ENCODE data around the gene OR9A2. TPM values are rescaled to one million over a fixed set of nuclear protein-coding genes. Genes with fewer than 3 reads are reported as not detected.

OR9A2 gene
- polyA plus RNA-seq, 3 donors = not detected

- H3K27me3 ChIP-seq (ENCODE audit: control insufficient read depth in 2 of 2, insufficient read depth in 2 of 2, low read length in 2 of 2) = no peaks in the 10 kb centered on the region
- H4K20me1 ChIP-seq (ENCODE audit: insufficient read depth, low read length) = no peaks in the 10 kb centered on the region
- peak within 1 kb of the TSS in 1 of 2 donors; percentile 12 for H3K4me3 Mint-ChIP-seq
- no peak within 1 kb of the TSS for H3K4me2 ChIP-seq (replicated peaks; ENCODE audit: extremely low read depth, low read length, poor library complexity, severe bottlenecking)
- no peaks in the 10 kb centered on the region for H3K79me2 ChIP-seq (ENCODE audit: insufficient read depth, low read length)
- no peaks in the 10 kb centered on the region for H3K9me3 ChIP-seq (replicated peaks in 1 of 2; ENCODE audit: control insufficient read depth in 1 of 2, insufficient read depth in 1 of 2, low read length in 2 of 2)
- peak within 1 kb of the TSS in 1 of 7 donors; percentile 31 for H3K27ac Mint-ChIP-seq
- WGBS (ENCODE audit: insufficient coverage) = 98% methylated on average over 4 of the region's 4 CpGs
- no peak within 1 kb of the TSS for H2AFZ ChIP-seq (ENCODE audit: insufficient read depth, low read depth, low read length, poor library complexity, severe bottlenecking)
- peaks cover 0 to 2% (median 0%) of the 10 kb centered on the region in 7 donors for H3K9me3 Mint-ChIP-seq
- DNase-seq = no peak
- H3K36me3 Mint-ChIP-seq = no peaks in the 10 kb centered on the region
- TF ChIP-seq, protein P1, sequence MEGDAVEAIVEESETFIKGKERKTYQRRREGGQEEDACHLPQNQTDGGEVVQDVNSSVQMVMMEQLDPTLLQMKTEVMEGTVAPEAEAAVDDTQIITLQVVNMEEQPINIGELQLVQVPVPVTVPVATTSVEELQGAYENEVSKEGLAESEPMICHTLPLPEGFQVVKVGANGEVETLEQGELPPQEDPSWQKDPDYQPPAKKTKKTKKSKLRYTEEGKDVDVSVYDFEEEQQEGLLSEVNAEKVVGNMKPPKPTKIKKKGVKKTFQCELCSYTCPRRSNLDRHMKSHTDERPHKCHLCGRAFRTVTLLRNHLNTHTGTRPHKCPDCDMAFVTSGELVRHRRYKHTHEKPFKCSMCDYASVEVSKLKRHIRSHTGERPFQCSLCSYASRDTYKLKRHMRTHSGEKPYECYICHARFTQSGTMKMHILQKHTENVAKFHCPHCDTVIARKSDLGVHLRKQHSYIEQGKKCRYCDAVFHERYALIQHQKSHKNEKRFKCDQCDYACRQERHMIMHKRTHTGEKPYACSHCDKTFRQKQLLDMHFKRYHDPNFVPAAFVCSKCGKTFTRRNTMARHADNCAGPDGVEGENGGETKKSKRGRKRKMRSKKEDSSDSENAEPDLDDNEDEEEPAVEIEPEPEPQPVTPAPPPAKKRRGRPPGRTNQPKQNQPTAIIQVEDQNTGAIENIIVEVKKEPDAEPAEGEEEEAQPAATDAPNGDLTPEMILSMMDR (IDR thresholded peaks at IDR 0.05) = no peak
- H3K4me3 ChIP-seq (replicated peaks in 1 of 3; ENCODE audit: low read depth in 2 of 3, low read length in 3 of 3) = no peak within 1 kb of the TSS
- H3K27ac ChIP-seq (ENCODE audit: low read depth in 1 of 2, low read length in 2 of 2) = no peak within 1 kb of the TSS
- H3K36me3 ChIP-seq (replicated peaks in 1 of 2; ENCODE audit: control insufficient read depth in 1 of 2, insufficient read depth in 2 of 2, low read length in 2 of 2) = no peaks in the 10 kb centered on the region
- intact Hi-C loops (cut with micrococcal nuclease) = no loop called here
- H3K4me1 Mint-ChIP-seq = peaks cover 30% of the 10 kb centered on the region
- peaks cover 24 to 28% of the 10 kb centered on the region in 2 donors for H3K4me1 ChIP-seq (ENCODE audit: control insufficient read depth in 1 of 2, insufficient read depth in 2 of 2, low read length in 2 of 2)
- H3K9ac ChIP-seq (ENCODE audit: insufficient read depth, low read length, poor library complexity, severe bottlenecking) = no peak within 1 kb of the TSS
- H3K27me3 Mint-ChIP-seq (ENCODE audit: low read depth in 3 of 3) = peaks cover 1 to 4% (median 2%) of the 10 kb centered on the region in 3 donors
These were observed 25.1 kb upstream of the OR9A2 start, which contains the start of gene OR6V1 for GRCh38 chr7:143052041-143052440. Gene OR6V1, plus strand, starts transcription at chr7:143052341. Its CDS starts 0 bp downstream, at chr7:143052341.

DNA sequence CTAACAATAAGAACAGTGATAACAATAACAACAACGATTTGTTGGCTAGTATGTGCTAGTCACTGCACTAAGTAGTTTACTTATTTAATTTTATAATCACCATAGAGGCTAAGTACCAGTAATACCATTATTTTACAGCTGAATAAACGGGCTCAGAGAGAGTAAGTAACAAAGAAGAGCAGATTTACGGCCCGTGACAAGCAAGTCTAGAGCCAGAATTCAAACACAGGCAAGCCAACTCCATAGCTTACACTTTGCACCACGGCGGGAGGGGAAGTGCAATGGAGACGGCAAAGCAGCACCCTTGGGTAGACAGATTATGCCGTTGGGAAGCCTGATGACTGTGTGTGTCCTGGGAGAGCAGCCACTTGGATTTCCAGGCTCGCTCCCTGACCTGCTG, 24.0 kb upstream of the OR9A2 start:
- H2AFZ ChIP-seq (ENCODE audit: insufficient read depth, low read depth, low read length, poor library complexity, severe bottlenecking) = no peak overlapping the region
- Mint-ChIP-seq H3K9me3 (no peaks in the 10 kb centered on the region), H3K4me1 (peaks cover 39% of the 10 kb centered on the region), H3K36me3 (no peaks in the 10 kb centered on the region), H3K27me3 (ENCODE audit: low read depth in 3 of 3) (peaks cover 1 to 4% (median 2%) of the 10 kb centered on the region in 3 donors), H3K27ac (no peak overlapping the region), H3K4me3 (no peak overlapping the region)
- TF ChIP-seq, protein P1 (IDR thresholded peaks at IDR 0.05) = no peak
- H3K4me3 ChIP-seq (replicated peaks in 1 of 3; ENCODE audit: low read depth in 2 of 3, low read length in 3 of 3) = no peak overlapping the region
- no peaks in the 10 kb centered on the region for H3K27me3 ChIP-seq (ENCODE audit: control insufficient read depth in 2 of 2, insufficient read depth in 2 of 2, low read length in 2 of 2)
- peaks cover 33 to 37% of the 10 kb centered on the region in 2 donors for H3K4me1 ChIP-seq (ENCODE audit: control insufficient read depth in 1 of 2, insufficient read depth in 2 of 2, low read length in 2 of 2)
- DNase-seq = no peak
- intact Hi-C loops (cut with micrococcal nuclease) = no loop called here
- H3K4me2 ChIP-seq (replicated peaks; ENCODE audit: extremely low read depth, low read length, poor library complexity, severe bottlenecking) = no peak overlapping the region
- H3K27ac ChIP-seq (ENCODE audit: low read depth in 1 of 2, low read length in 2 of 2) = no peak overlapping the region
- H3K79me2 ChIP-seq (ENCODE audit: insufficient read depth, low read length) = no peaks in the 10 kb centered on the region
- no peaks in the 10 kb centered on the region for H3K9me3 ChIP-seq (replicated peaks in 1 of 2; ENCODE audit: control insufficient read depth in 1 of 2, insufficient read depth in 1 of 2, low read length in 2 of 2)
- no peaks in the 10 kb centered on the region for H4K20me1 ChIP-seq (ENCODE audit: insufficient read depth, low read length)
- H3K36me3 ChIP-seq (replicated peaks in 1 of 2; ENCODE audit: control insufficient read depth in 1 of 2, insufficient read depth in 2 of 2, low read length in 2 of 2) = no peaks in the 10 kb centered on the region
- no peak overlapping the region for H3K9ac ChIP-seq (ENCODE audit: insufficient read depth, low read length, poor library complexity, severe bottlenecking)
- 74% methylated on average over 5 of the region's 9 CpGs for WGBS (ENCODE audit: insufficient coverage)

Data from CD14-positive monocyte (primary cell).